Ovary (tissue), 9 donors: Measurements from ENCODE around the gene NPSR1. TPM values are rescaled to one million over a fixed set of nuclear protein-coding genes. Genes with fewer than 3 reads are reported as not detected.

Experiments
- DNase-seq, 5 donors: peaks; one replicate each; pipeline ENCODE4 v3.0.0-alpha.2; 2019 to 2020
- H3K27ac ChIP-seq, 2 donors: fragments of 200-600 bp; one replicate each; pipeline versions ENCODE4 v1.5.1 to v1.8.0; 2019 to 2022
- H3K27me3 ChIP-seq: fragments of 200-600 bp; one replicate; pipeline ENCODE4 v1.8.0; 2022
- H3K36me3 ChIP-seq: fragments of 200-600 bp; sonication (generic); one replicate; pipeline ENCODE4 v1.5.1; 2019
- H3K4me1 ChIP-seq: one replicate; pipeline ENCODE4 v1.8.1; 2013; ENCODE audit warnings: mild to moderate bottlenecking, moderate library complexity; ENCODE audit not compliant: insufficient read depth
- H3K4me3 ChIP-seq: fragments of 200-600 bp; sonication (generic); one replicate; pipeline ENCODE4 v1.5.1; 2017
- H3K9me3 ChIP-seq, 2 donors: fragments of 200-600 bp in 1 of 2; sonication (generic) in 1 of 2; one replicate each; pipeline versions ENCODE4 v1.5.1 to v1.8.1; 2013 to 2019; ENCODE audit warnings: mild to moderate bottlenecking in 1 of 2, moderate library complexity in 1 of 2
- EP300 ChIP-seq: sonication (generic); formaldehyde crosslinking; IDR thresholded peaks from one replicate; pipeline ENCODE4 v1.6.1; 2017; ENCODE audit warnings: antibody characterized with exemption
- POLR2A ChIP-seq: fragments of 450-650 bp; IDR thresholded peaks from one replicate; pipeline ENCODE4 v1.6.1; 2017; ENCODE audit warnings: antibody characterized with exemption, mild to moderate bottlenecking, moderate library complexity
- WGBS, 3 donors: extraction: QIAGEN DNeasy Blood & Tissue Kit in 1 of 3; methylation state at CpG; one replicate each; pipeline versions ENCODE4 v1.1.5 to v1.1.7; 2013 to 2017; 5-methylcytosine and 5-hydroxymethylcytosine counted together
- intact Hi-C, 4 donors: fragments of 100-400 bp; cut with DNase I; formaldehyde crosslinking; loops; one replicate each; pipeline versions ENCODE4 v1.11.0 to v1.15.1; 2022 to 2023
- polyA plus RNA-seq, 2 donors: library from polyadenylated mRNA; stranded (reverse); fragments of 200-250 nt in 1 of 2; fragments of 350-450 nt in 1 of 2; fragmentation: Illumina TruSeq in 1 of 2; extraction: RNeasy Lipid Tissue Mini Kit (QIAGEN cat#74804) in 1 of 2; gene quantifications; one replicate each; pipeline ENCODE4 v1.2.3, GENCODE V29; 2013 to 2014
- total RNA-seq, 7 donors: library from RNA; depleted of rRNA in 2 of 7; stranded (reverse); fragments of >200 nt in 2 of 7; fragmentation: NEBNext Ultra II Directional in 3 of 7; extraction: Animal tissue kit (Norgen Biotek cat#: 25700) in 3 of 7; gene quantifications; one replicate each; pipeline versions ENCODE4 v1.1.0 to v1.2.4, GENCODE V29; 2016 to 2023
- TF ChIP-seq, protein P1 (sequence below), 3 donors: fragments of 450-650 bp in 2 of 3; fragments of 200-600 bp in 1 of 3; IDR thresholded peaks; one replicate each; pipeline versions ENCODE4 v1.5.1 to v1.8.0; 2016 to 2022; ENCODE audit warnings: antibody characterized with exemption in 3 of 3, mild to moderate bottlenecking in 1 of 3
- donor health status: DM: no; HTN: no; CAD: no; lungs with moderate emphysema.
- donor health status: DM: no; HTN: no; CAD: no.
- donor health status: Bipolar disorder and iron deficiency.
- donor health status: DM: yes; HTN: yes; CAD: no.
- donor health status: DM: no; HTN: no; CAD: no.
- donor health status: DM: yes; HTN: yes; CAD: no.

NPSR1 gene
- total and polyA plus RNA-seq, 9 donors, result not detected

DNA sequence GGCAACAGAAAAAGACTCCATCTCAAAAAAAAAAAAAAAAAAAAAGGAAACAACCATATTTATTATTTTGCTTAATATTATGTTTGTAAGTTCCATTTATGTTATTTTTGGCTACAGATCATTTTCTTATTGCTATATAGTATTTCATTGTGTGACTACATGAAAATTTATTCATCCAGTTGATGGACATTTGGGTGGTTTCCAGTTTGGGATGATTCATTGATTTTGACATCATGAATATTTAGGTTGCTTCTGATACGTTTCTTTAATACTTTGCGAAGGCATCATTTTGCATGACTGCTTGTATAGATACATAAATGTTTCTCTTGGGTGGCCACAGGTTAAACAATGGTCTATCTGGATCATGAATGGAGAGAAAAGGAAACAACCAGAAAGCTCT, 2.0 kb upstream of the NPSR1 start:
- Histone ChIP-seq H3K36me3 (no peaks in the 10 kb centered on the region), H3K4me1 (no peaks in the 10 kb centered on the region), H3K9me3 (no peaks in the 10 kb centered on the region), H3K4me3 (no peak overlapping the region), H3K27ac (no peak overlapping the region), H3K27me3 (no peaks in the 10 kb centered on the region)
- DNase-seq, result no peak
- 79 to 84% (median 82%) methylated on average over 2 of the region's 2 CpGs for WGBS, 3 donors
- TF ChIP-seq EP300, result no peak
- TF ChIP-seq, protein P1, sequence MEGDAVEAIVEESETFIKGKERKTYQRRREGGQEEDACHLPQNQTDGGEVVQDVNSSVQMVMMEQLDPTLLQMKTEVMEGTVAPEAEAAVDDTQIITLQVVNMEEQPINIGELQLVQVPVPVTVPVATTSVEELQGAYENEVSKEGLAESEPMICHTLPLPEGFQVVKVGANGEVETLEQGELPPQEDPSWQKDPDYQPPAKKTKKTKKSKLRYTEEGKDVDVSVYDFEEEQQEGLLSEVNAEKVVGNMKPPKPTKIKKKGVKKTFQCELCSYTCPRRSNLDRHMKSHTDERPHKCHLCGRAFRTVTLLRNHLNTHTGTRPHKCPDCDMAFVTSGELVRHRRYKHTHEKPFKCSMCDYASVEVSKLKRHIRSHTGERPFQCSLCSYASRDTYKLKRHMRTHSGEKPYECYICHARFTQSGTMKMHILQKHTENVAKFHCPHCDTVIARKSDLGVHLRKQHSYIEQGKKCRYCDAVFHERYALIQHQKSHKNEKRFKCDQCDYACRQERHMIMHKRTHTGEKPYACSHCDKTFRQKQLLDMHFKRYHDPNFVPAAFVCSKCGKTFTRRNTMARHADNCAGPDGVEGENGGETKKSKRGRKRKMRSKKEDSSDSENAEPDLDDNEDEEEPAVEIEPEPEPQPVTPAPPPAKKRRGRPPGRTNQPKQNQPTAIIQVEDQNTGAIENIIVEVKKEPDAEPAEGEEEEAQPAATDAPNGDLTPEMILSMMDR (IDR thresholded peaks at IDR 0.05), result no peak
- no peak for TF ChIP-seq POLR2A
- intact Hi-C loops, result no loop called here

DNA sequence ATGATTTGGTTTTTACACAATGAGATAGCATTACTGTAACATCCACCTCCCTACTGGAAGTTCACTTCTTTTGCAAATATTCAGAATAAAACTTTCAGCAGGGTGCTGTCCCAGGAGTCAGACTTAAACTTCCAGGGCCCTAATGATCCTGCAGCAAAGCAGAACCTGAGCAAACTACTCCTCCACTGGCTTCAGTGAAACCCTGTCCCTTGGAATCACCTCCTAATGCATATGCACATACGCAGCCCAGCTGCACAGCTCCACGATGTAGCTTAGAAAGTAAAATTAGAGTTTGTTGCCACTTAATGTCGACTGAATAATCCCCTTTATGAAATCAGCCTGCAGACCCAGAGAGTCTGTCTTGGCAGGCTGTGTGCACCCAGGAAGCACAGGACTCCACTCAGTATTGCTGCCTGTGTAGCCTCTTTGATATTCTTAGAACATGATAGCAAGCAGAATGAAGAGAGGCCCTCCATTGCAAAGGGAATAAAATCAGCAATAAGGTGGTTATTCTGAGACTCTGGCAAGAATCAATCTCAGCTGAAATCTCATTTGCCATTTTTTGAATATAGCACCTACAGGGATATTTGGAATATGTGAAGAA, 1.6 kb downstream of the NPSR1 start:
- DNase-seq, result no peak
- TF ChIP-seq, protein P1 (IDR thresholded peaks at IDR 0.05), result no peak
- TF ChIP-seq EP300, result no peak
- TF ChIP-seq POLR2A, result no peak
- Histone ChIP-seq H3K9me3 (no peaks in the 10 kb centered on the region), H3K27me3 (no peaks in the 10 kb centered on the region), H3K27ac (no peak overlapping the region), H3K4me1 (no peaks in the 10 kb centered on the region), H3K36me3 (no peaks in the 10 kb centered on the region), H3K4me3 (no peak overlapping the region)
- intact Hi-C loops, result no loop called here
- 29 to 41% (median 38%) methylated on average over 3 of the region's 3 CpGs for WGBS, 3 donors

DNA sequence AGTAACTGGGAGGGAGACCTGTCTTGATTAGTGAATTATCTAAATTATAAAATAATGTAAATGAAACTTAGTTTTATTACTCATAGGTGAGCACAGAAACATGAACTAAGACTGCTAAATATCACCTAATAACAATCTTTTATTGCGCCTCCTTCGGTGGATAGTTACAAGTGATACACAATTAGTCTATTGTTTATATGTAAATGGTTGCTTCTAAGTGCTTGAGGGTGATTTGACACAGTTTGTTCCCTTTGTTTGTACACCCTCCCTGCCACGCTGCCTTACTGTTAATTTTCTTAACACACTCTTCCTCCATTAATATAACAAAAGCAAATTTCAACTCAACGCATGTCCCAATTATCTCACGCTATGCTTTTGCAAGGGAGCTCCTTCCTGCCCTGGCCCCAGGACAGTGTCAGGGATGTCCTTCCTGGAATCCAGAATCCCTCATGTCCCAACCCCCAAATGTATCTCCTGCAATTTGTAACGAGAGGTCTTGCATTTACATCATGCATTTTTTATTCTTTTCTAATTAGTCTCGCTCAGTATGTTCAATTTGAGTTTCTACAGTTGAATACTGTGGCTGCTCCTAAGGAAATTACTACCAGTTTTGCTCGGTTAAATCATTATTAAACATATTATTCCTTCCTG, 4.2 kb downstream of the NPSR1 start:
- WGBS, 3 donors, result 72 to 79% (median 77%) methylated on average over 8 of the region's 8 CpGs
- Histone ChIP-seq H3K9me3 (no peaks in the 10 kb centered on the region), H3K4me1 (no peaks in the 10 kb centered on the region), H3K27me3 (no peaks in the 10 kb centered on the region), H3K27ac (no peak overlapping the region), H3K4me3 (no peak overlapping the region), H3K36me3 (no peaks in the 10 kb centered on the region)
- TF ChIP-seq EP300 (no peak), POLR2A (no peak)
- TF ChIP-seq, protein P1 (IDR thresholded peaks at IDR 0.05), result no peak
- no peak for DNase-seq
- intact Hi-C loops, result no loop called here

DNA sequence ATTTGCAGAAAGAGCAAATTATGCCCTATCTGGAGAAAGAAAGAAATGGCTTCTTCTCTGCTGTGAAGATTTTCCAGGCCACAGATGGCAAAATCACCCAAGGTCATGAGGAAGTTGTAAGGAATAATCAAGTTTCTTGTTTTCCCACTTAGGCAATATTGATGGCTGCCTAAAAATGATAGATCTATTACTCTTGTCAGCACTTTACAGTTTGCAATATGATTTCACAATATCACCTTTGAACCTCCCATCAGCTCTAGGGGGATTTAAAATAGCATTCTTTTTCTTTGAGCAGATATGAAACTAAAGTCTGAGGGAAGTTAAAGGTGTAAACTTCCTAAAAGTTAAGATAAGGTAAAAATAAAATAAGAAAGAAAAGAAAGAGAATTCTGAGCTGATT, 6.7 kb downstream of the NPSR1 start:
- intact Hi-C loops, result no loop called here
- no peaks in the 10 kb centered on the region for H3K36me3 ChIP-seq

More for the DNA sequence above, 6.7 kb downstream of the NPSR1 start:
- Histone ChIP-seq H3K4me3 (no peak overlapping the region), H3K4me1 (no peaks in the 10 kb centered on the region), H3K27me3 (no peaks in the 10 kb centered on the region), H3K27ac (no peak overlapping the region), H3K9me3 (no peaks in the 10 kb centered on the region)
- no peak for DNase-seq
- no peak for TF ChIP-seq POLR2A
- no peak for TF ChIP-seq EP300
- TF ChIP-seq, protein P1 (IDR thresholded peaks at IDR 0.05), result no peak
